Kidney capillary endothelial cell (primary cell): ENCODE data around the gene CDC37.

Experiments
- DNase-seq: peaks from one replicate; pipeline ENCODE4 v3.0.0-alpha.2; 2018; ENCODE audit warnings: low spot score

CDC37 gene

GRCh38 chr19:10353793-10354391 is 49.5 kb downstream of the CDC37 start:
- peak; percentile 28 for DNase-seq

- no peak for DNase-seq
Observed at GRCh38 chr19:10352764-10353671, 50.3 kb downstream of the CDC37 start.

- no peak for DNase-seq
Observed at GRCh38 chr19:10346509-10346908, 56.8 kb downstream of the CDC37 start.

- DNase-seq = no peak
Observed at GRCh38 chr19:10344780-10345179, 58.6 kb downstream of the CDC37 start.

GRCh38 chr19:10343495-10343894 is 59.8 kb downstream of the CDC37 start:
- no peak for DNase-seq
